ENCODE results near the gene ING2. TPM values are rescaled to one million over a fixed set of nuclear protein-coding genes. Genes with fewer than 3 reads are reported as not detected.

The ING2 gene
- total RNA-seq, 6 experiments from 2014 or later = 11.0 to 15.8 (median 14.7) TPM

DNA sequence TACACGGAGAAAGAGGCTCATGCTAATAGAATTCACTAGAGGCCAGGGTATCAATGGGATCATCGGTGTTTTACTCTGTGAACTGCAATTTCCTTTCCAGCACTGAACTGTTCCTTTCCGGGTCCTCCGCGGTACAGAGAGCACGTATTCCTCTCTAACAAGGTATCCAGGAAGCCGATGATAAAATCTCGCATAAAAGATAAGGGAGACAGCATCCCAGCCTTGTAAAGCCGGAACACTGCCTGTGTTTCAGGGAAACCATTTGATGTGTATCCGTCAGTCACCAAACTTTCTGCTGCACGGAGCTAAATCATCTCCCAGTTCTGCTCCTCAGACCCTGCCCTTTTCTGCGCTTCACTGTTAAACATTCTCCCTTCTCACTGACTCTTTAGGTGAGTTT lies 54.0 kb downstream of the ING2 start:
- Mint-ChIP-seq H3K4me1 (ENCODE audit: low read depth) (no peaks in the 10 kb centered on the region), H3K4me3 (no peak overlapping the region), H3K27ac (no peak overlapping the region), H3K27me3 (ENCODE audit: insufficient read depth) (peaks cover 20% of the 10 kb centered on the region), H3K36me3 (ENCODE audit: low read depth) (no peaks in the 10 kb centered on the region), H3K9me3 (no peaks in the 10 kb centered on the region)
- no peak for DNase-seq
- no peak for TF ChIP-seq CTCF (IDR thresholded peaks at IDR 0.05)

DNA sequence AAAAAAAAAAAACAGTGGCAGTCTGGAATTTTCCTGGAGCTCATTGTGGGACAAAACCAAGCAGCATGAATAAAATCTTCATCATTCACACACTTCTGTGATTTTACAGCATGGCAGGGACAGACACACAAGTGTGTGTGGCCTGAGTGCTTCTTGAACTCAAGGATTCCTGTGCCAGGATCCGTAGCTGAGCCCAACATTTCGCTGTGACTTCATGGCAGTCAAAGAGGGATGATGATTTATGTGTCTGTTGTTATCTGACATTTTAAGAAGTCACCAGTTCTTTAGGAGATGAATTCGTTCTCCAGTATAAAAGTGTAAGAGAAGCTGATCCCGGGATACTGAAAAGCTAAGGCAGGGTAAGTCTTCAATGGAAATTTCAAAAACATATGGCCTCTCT lies 57.0 kb downstream of the ING2 start:
- no peak overlapping the region for H3K4me3 Mint-ChIP-seq
- no peaks in the 10 kb centered on the region for H3K9me3 Mint-ChIP-seq
- H3K36me3 Mint-ChIP-seq (ENCODE audit: low read depth) = no peaks in the 10 kb centered on the region
- TF ChIP-seq CTCF (IDR thresholded peaks at IDR 0.05) = no peak
- no peaks in the 10 kb centered on the region for H3K4me1 Mint-ChIP-seq (ENCODE audit: low read depth)
- DNase-seq = no peak
- H3K27ac Mint-ChIP-seq = no peak overlapping the region
- peaks cover 26% of the 10 kb centered on the region for H3K27me3 Mint-ChIP-seq (ENCODE audit: insufficient read depth)

Other genes with a start within 250 kb of the ING2 start
- not detected for gene CLDN22, start 184.8 kb upstream of the ING2 start, total RNA-seq (2021; fragmentation: NEBNext Ultra II Directional; extraction: Animal tissue kit (Norgen Biotek cat#: 25700))
- gene CLDN24, start 182.6 kb upstream of the ING2 start, total RNA-seq (2021; fragmentation: NEBNext Ultra II Directional; extraction: Animal tissue kit (Norgen Biotek cat#: 25700)) = not detected
- gene CDKN2AIP, start 60.4 kb upstream of the ING2 start, total RNA-seq (2021; fragmentation: NEBNext Ultra II Directional; extraction: Animal tissue kit (Norgen Biotek cat#: 25700)) = 10 to 100 TPM; 11.7 to 15.1 (median 13.6) TPM
- gene RWDD4, start 154.1 kb downstream of the ING2 start, total RNA-seq (2021; fragmentation: NEBNext Ultra II Directional; extraction: Animal tissue kit (Norgen Biotek cat#: 25700)) = 10 to 100 TPM; 26.3 to 30.9 (median 28.9) TPM
- 10 to 100 TPM; 24.8 to 29.5 (median 26.1) TPM for gene TRAPPC11, start 154.2 kb downstream of the ING2 start, total RNA-seq (2021; fragmentation: NEBNext Ultra II Directional; extraction: Animal tissue kit (Norgen Biotek cat#: 25700))